Measurements from ENCODE around the gene DNAH14. TPM values are rescaled to one million over a fixed set of nuclear protein-coding genes. Genes with fewer than 3 reads are reported as not detected.

Gene DNAH14
- total and polyA plus RNA-seq, 2 experiments from 2014 or later = 55.3 to 80.2 TPM

GRCh38 chr1:225361176-225361575 is 431.7 kb downstream of the DNAH14 start:
- Histone ChIP-seq H3K9me2 (ENCODE audit: insufficient read depth) (no peaks in the 10 kb centered on the region), H4K20me1 (replicated peaks; ENCODE audit: insufficient read depth) (no peaks in the 10 kb centered on the region), H3K36me3 (ENCODE audit: insufficient read depth) (no peaks in the 10 kb centered on the region), H3K4me2 (no peak overlapping the region), H3K4me1 (ENCODE audit: insufficient read depth) (no peaks in the 10 kb centered on the region), H3K27ac (ENCODE audit: low read depth) (no peak overlapping the region), H3K4me3 (no peak overlapping the region), H3K27me3 (ENCODE audit: insufficient read depth) (peaks cover 21% of the 10 kb centered on the region), H3F3A (replicated peaks; ENCODE audit: low read depth) (no peaks in the 10 kb centered on the region), H3K79me2 (replicated peaks; ENCODE audit: insufficient read depth) (no peaks in the 10 kb centered on the region), H2AFZ (no peak overlapping the region)
- H3K9me3 Mint-ChIP-seq = no peaks in the 10 kb centered on the region
- ATAC-seq = no peak
- peaks cover 6% of the 10 kb centered on the region for H3K27me3 Mint-ChIP-seq (ENCODE audit: insufficient read depth, low read depth, poor library complexity)
- no peak for DNase-seq (ENCODE audit: low spot score)
- H3K27ac Mint-ChIP-seq = no peak overlapping the region
- H3K4me3 Mint-ChIP-seq = no peak overlapping the region
- no peaks in the 10 kb centered on the region for H3K4me1 Mint-ChIP-seq
- TF ChIP-seq ZNF462 (CRISPR knock-in tag; IDR thresholded peaks at IDR 0.05) (no peak), STAT1 (IDR thresholded peaks at IDR 0.05; ENCODE audit: unreplicated experiment) (no peak), ZNF331 (CRISPR knock-in tag; IDR thresholded peaks at IDR 0.05; ENCODE audit: low read depth) (no peak), CTCF (conservative IDR thresholded peaks at IDR 0.05; ENCODE audit: low read depth in 2 of 2) (no peak), ZNF114 (CRISPR knock-in tag; IDR thresholded peaks at IDR 0.05) (no peak), NANOG (IDR thresholded peaks at IDR 0.05; ENCODE audit: borderline replicate concordance) (no peak), REST (IDR thresholded peaks at IDR 0.05; ENCODE audit: unreplicated experiment) (no peak), EZH2 (IDR thresholded peaks at IDR 0.05; ENCODE audit: low read depth, unreplicated experiment) (no peak), JUNB (IDR thresholded peaks at IDR 0.05; ENCODE audit: unreplicated experiment) (no peak), EZH2phosphoT487 (IDR thresholded peaks at IDR 0.05; ENCODE audit: unreplicated experiment) (no peak), CREB1 (CRISPR knock-in tag; IDR thresholded peaks at IDR 0.05; ENCODE audit: low read depth) (no peak), ETS1 (IDR thresholded peaks at IDR 0.05) (no peak)
- no peaks in the 10 kb centered on the region for H3K36me3 Mint-ChIP-seq (ENCODE audit: low read depth)

Data from GM23338 (cell line).